Loucy (cell line): ENCODE results near the gene CHST1.

Experiments used
- CTCF ChIP-seq: fragments of 200-600 bp; sonication (generic); conservative IDR thresholded peaks from 2 replicates; pipeline ENCODE4 v1.5.1; 2014; ENCODE audit warnings: mild to moderate bottlenecking, antibody characterized with exemption, low read length
- EZH2phosphoT487 ChIP-seq: fragments of 200-600 bp; IDR thresholded peaks from 2 replicates; pipeline ENCODE4 v1.6.1; 2018; ENCODE audit warnings: antibody characterized with exemption, mild to moderate bottlenecking, moderate library complexity, borderline replicate concordance

- TF ChIP-seq CTCF = no peak
- no peak for TF ChIP-seq EZH2phosphoT487
These were observed 43.8 kb downstream of the CHST1 start for GRCh38 chr11:45621588-45621987.
